Stimulated activated CD8-positive, alpha-beta memory T cell treated with anti-CD3 and anti-CD28 coated beads, Interleukin-7, amount 100 ng/mL, for 4 hours (primary cell): Measurements from ENCODE around the gene STAT4.

Source experiments
- DNase-seq, 2 donors: peaks; one replicate each; pipeline ENCODE4 v3.0.0-alpha.2; 2020; ENCODE audit warnings: low read depth in 2 of 2

The STAT4 gene

GRCh38 chr2:191083540-191083939 lies 67.3 kb downstream of the STAT4 start:
- no peak for DNase-seq

GRCh38 chr2:191082321-191082720 lies 68.5 kb downstream of the STAT4 start:
- no peak for DNase-seq

GRCh38 chr2:191081411-191082155 lies 69.2 kb downstream of the STAT4 start:
- no peak for DNase-seq

GRCh38 chr2:191078165-191078867 lies 72.5 kb downstream of the STAT4 start:
- DNase-seq: no peak

- DNase-seq: no peak
Measured at GRCh38 chr2:191070276-191070675, 80.5 kb downstream of the STAT4 start.

- no peak for DNase-seq
Measured at GRCh38 chr2:191069606-191070005, 81.2 kb downstream of the STAT4 start.

- DNase-seq: no peak
Measured at GRCh38 chr2:191066919-191067233, 83.9 kb downstream of the STAT4 start.

- DNase-seq: peak in 1 of 2 donors; percentile 17
Measured at GRCh38 chr2:191066197-191066918, 84.4 kb downstream of the STAT4 start.

GRCh38 chr2:191065785-191066184 lies 85.0 kb downstream of the STAT4 start:
- no peak for DNase-seq

- DNase-seq: peak in 1 of 2 donors; percentile 10
Measured at GRCh38 chr2:191064590-191064989, 86.2 kb downstream of the STAT4 start.

GRCh38 chr2:191063584-191063983 lies 87.2 kb downstream of the STAT4 start:
- no peak for DNase-seq

GRCh38 chr2:191061381-191061980 lies 89.3 kb downstream of the STAT4 start:
- DNase-seq: no peak

- no peak for DNase-seq
Measured at GRCh38 chr2:191059308-191059707, 91.5 kb downstream of the STAT4 start.

GRCh38 chr2:191056228-191056627 lies 94.6 kb downstream of the STAT4 start:
- DNase-seq: no peak

- DNase-seq: no peak
Measured at GRCh38 chr2:191053256-191053655, 97.5 kb downstream of the STAT4 start.

- DNase-seq: no peak
Measured at GRCh38 chr2:191051825-191052778, 98.7 kb downstream of the STAT4 start.

GRCh38 chr2:191051177-191051576 lies 99.6 kb downstream of the STAT4 start:
- DNase-seq: no peak

GRCh38 chr2:191050640-191050987 lies 100.2 kb downstream of the STAT4 start:
- no peak for DNase-seq

- no peak for DNase-seq
Measured at GRCh38 chr2:191049728-191050639, 100.8 kb downstream of the STAT4 start.

GRCh38 chr2:191048073-191048472 lies 102.7 kb downstream of the STAT4 start:
- DNase-seq: no peak
